ENCODE data around the gene ZNF609. TPM values are rescaled to one million over a fixed set of nuclear protein-coding genes. Genes with fewer than 3 reads are reported as not detected.

The ZNF609 gene
- total RNA-seq, 1 experiment from 2014 or later: 9.9 TPM

DNA sequence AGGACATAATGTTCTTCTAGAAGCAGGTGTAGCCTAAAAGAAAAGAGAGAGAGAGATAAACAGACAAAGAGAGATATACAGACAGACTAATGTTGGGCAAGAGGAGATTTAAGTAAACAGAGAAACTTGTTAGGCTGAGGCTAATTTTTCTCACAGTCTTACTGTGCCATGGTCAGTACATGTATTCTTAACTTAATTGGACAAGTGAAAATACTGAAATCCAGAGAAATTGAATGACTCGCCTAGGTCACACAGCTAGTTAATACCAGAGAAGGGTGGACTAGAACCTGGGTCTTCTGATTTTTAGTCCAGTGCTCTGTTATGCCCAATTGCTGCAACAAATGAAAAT, 6.7 kb upstream of the ZNF609 start:
- Histone ChIP-seq H3K4me3 (ENCODE audit: low read length) (no peak overlapping the region), H3K27me3 (ENCODE audit: low read length) (no peaks in the 10 kb centered on the region), H3F3A (ENCODE audit: low read length, unreplicated experiment) (no peaks in the 10 kb centered on the region), H3K9me2 (replicated peaks; ENCODE audit: low read length) (no peaks in the 10 kb centered on the region), H3K9ac (ENCODE audit: low read length) (no peak overlapping the region), H3K27ac (ENCODE audit: low read length) (no peak overlapping the region), H3K36me3 (ENCODE audit: low read depth, low read length) (no peaks in the 10 kb centered on the region), H3K79me2 (ENCODE audit: low read length) (no peaks in the 10 kb centered on the region), H3K9me3 (ENCODE audit: low read length) (no peaks in the 10 kb centered on the region), H4K20me1 (ENCODE audit: low read length) (no peaks in the 10 kb centered on the region), H3K4me2 (ENCODE audit: low read length) (no peak overlapping the region), H3K4me1 (ENCODE audit: insufficient read depth, low read length) (no peaks in the 10 kb centered on the region), H2AFZ (ENCODE audit: low read length) (no peak overlapping the region)
- ATAC-seq (no peak), DNase-seq (no peak)
- intact Hi-C loops (cut with micrococcal nuclease): no loop called here
- POLR2A ChIA-PET (ENCODE audit: unreplicated experiment): no interaction called here
- BruUV-seq (replicated peaks): no TSS peak
- TF ChIP-seq EZH2 (IDR thresholded peaks at IDR 0.05; ENCODE audit: low read length, unreplicated experiment) (no peak), EZH2phosphoT487 (IDR thresholded peaks at IDR 0.05; ENCODE audit: borderline replicate concordance, low read length) (no peak)
- TF ChIP-seq, protein P1, sequence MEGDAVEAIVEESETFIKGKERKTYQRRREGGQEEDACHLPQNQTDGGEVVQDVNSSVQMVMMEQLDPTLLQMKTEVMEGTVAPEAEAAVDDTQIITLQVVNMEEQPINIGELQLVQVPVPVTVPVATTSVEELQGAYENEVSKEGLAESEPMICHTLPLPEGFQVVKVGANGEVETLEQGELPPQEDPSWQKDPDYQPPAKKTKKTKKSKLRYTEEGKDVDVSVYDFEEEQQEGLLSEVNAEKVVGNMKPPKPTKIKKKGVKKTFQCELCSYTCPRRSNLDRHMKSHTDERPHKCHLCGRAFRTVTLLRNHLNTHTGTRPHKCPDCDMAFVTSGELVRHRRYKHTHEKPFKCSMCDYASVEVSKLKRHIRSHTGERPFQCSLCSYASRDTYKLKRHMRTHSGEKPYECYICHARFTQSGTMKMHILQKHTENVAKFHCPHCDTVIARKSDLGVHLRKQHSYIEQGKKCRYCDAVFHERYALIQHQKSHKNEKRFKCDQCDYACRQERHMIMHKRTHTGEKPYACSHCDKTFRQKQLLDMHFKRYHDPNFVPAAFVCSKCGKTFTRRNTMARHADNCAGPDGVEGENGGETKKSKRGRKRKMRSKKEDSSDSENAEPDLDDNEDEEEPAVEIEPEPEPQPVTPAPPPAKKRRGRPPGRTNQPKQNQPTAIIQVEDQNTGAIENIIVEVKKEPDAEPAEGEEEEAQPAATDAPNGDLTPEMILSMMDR (conservative IDR thresholded peaks at IDR 0.05; ENCODE audit: low read depth, low read length): no peak
- CTCF ChIA-PET: no interaction called here

DNA sequence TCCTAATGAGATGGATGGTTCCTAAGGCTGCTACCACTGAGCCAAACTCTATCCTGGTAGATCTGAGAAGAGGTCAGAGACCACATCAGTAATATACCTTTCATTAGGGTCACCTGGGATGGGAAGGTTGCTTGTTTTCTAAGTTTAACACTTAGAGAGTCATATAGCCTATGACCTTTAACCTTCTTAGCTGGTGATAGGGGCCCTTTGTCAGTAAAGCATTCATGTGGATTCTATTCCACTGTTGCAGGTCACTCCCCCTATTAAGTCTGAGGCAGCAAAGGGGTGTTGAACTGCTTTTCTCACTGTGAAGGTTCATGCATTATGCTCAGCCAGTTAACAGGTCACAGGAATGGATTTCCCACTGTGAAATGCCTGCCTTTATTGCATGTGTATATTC, 6.1 kb upstream of the ZNF609 start:
- Histone ChIP-seq H3K9me3 (ENCODE audit: low read length) (no peaks in the 10 kb centered on the region), H3K4me2 (ENCODE audit: low read length) (no peak overlapping the region), H2AFZ (ENCODE audit: low read length) (no peak overlapping the region), H3K36me3 (ENCODE audit: low read depth, low read length) (no peaks in the 10 kb centered on the region), H3K9ac (ENCODE audit: low read length) (no peak overlapping the region), H3K27ac (ENCODE audit: low read length) (no peak overlapping the region), H3K27me3 (ENCODE audit: low read length) (no peaks in the 10 kb centered on the region), H3K79me2 (ENCODE audit: low read length) (no peaks in the 10 kb centered on the region), H4K20me1 (ENCODE audit: low read length) (no peaks in the 10 kb centered on the region), H3K4me1 (ENCODE audit: insufficient read depth, low read length) (no peaks in the 10 kb centered on the region), H3K9me2 (replicated peaks; ENCODE audit: low read length) (no peaks in the 10 kb centered on the region), H3K4me3 (ENCODE audit: low read length) (no peak overlapping the region), H3F3A (ENCODE audit: low read length, unreplicated experiment) (no peaks in the 10 kb centered on the region)
- DNase-seq (no peak), ATAC-seq (no peak)
- intact Hi-C loops (cut with micrococcal nuclease): no loop called here
- ChIA-PET POLR2A (ENCODE audit: unreplicated experiment) (no interaction called here), CTCF (no interaction called here)
- TF ChIP-seq, protein P1 (conservative IDR thresholded peaks at IDR 0.05; ENCODE audit: low read depth, low read length): no peak
- TF ChIP-seq EZH2 (IDR thresholded peaks at IDR 0.05; ENCODE audit: low read length, unreplicated experiment) (no peak), EZH2phosphoT487 (IDR thresholded peaks at IDR 0.05; ENCODE audit: borderline replicate concordance, low read length) (no peak)
- no TSS peak for BruUV-seq (replicated peaks)

DNA sequence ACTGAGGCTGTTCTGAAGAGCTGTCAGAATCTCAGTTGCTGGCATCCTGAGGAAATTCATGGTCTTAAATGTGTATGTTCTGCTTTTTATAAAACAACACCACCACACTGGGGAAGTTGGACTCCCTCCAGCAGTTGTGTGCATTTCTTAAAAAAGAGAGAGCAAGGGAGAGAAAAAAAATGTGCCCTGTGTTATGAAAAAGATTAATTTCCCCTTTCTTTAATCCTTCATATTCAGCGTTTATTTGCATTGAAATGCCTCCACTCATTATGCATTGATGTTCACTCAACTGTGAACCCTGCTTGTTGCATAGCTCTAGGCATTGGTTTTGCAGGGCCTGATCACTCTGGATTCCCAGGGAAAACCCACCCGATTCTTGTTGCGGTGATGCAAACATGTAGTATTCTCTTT, 4.4 kb upstream of the ZNF609 start:
- no peak for ATAC-seq
- POLR2A ChIA-PET (ENCODE audit: unreplicated experiment): no interaction called here
- H2AFZ ChIP-seq (ENCODE audit: low read length): no peak overlapping the region
- no peaks in the 10 kb centered on the region for H3K79me2 ChIP-seq (ENCODE audit: low read length)
- H4K20me1 ChIP-seq (ENCODE audit: low read length): no peaks in the 10 kb centered on the region
- H3K4me1 ChIP-seq (ENCODE audit: insufficient read depth, low read length): 0 out of 2 replicates have a peak, but pooled peaks cover 8% of the 10 kb centered on the region
- no peak for DNase-seq
- CTCF ChIA-PET: no interaction called here
- BruUV-seq (replicated peaks): no TSS peak
- H3K36me3 ChIP-seq (ENCODE audit: low read depth, low read length): no peaks in the 10 kb centered on the region
- no peak overlapping the region for H3K4me2 ChIP-seq (ENCODE audit: low read length)
- H3K9ac ChIP-seq (ENCODE audit: low read length): no peak overlapping the region
- no peak overlapping the region for H3K4me3 ChIP-seq (ENCODE audit: low read length)
- H3F3A ChIP-seq (ENCODE audit: low read length, unreplicated experiment): no peaks in the 10 kb centered on the region
- no peaks in the 10 kb centered on the region for H3K27me3 ChIP-seq (ENCODE audit: low read length)
- no peak overlapping the region for H3K27ac ChIP-seq (ENCODE audit: low read length)
- TF ChIP-seq, protein P1 (conservative IDR thresholded peaks at IDR 0.05; ENCODE audit: low read depth, low read length): no peak
- TF ChIP-seq EZH2phosphoT487 (IDR thresholded peaks at IDR 0.05; ENCODE audit: borderline replicate concordance, low read length): no peak
- TF ChIP-seq EZH2 (IDR thresholded peaks at IDR 0.05; ENCODE audit: low read length, unreplicated experiment): no peak
- no peaks in the 10 kb centered on the region for H3K9me2 ChIP-seq (replicated peaks; ENCODE audit: low read length)
- H3K9me3 ChIP-seq (ENCODE audit: low read length): no peaks in the 10 kb centered on the region
- intact Hi-C loops (cut with micrococcal nuclease): no loop called here
